Keratinocyte (primary cell): Measurements from ENCODE around the gene CUL4A. TPM values are rescaled to one million over a fixed set of nuclear protein-coding genes. Genes with fewer than 3 reads are reported as not detected.

Source experiments
- DNase-seq: peaks from one replicate; pipeline ENCODE4 v3.0.0-alpha.2; 2011; ENCODE audit warnings: low read depth, missing footprints, low spot score
- FAIRE-seq: peaks from 2 replicates; lab custom pipeline; 2011; peaks lifted over from hg19 to GRCh38; lab: Jason Lieb, UNC
- H2AFZ ChIP-seq: 2 replicates; pipeline ENCODE4 v1.6.0; 2012; ENCODE audit warnings: low read length, control low read depth, inconsistent platforms; ENCODE audit not compliant: control insufficient read depth
- H3K27ac ChIP-seq: 2 replicates; pipeline ENCODE4 v1.5.1; 2011; ENCODE audit warnings: low read length; ENCODE audit not compliant: control insufficient read depth, insufficient read depth
- H3K27me3 ChIP-seq: 3 replicates; pipeline ENCODE4 v1.6.0; 2011; ENCODE audit warnings: low read length; ENCODE audit not compliant: control insufficient read depth, insufficient read depth; ENCODE audit errors: extremely low read depth
- H3K36me3 ChIP-seq, 2 experiments: 2 replicates in 1 of 2; 3 replicates in 1 of 2; pipeline ENCODE4 v1.5.1; 2011; ENCODE audit warnings: low read length in 2 of 2, mild to moderate bottlenecking in 1 of 2; ENCODE audit not compliant: control insufficient read depth in 2 of 2, insufficient read depth in 2 of 2; ENCODE audit errors: extremely low read depth in 1 of 2
- H3K4me1 ChIP-seq: 3 replicates; pipeline ENCODE4 v1.5.1; 2011; ENCODE audit warnings: low read length; ENCODE audit not compliant: control insufficient read depth, insufficient read depth; ENCODE audit errors: extremely low read depth
- H3K4me2 ChIP-seq: 3 replicates; pipeline ENCODE4 v1.6.0; 2011; ENCODE audit warnings: low read depth, low read length; ENCODE audit not compliant: control insufficient read depth, insufficient read depth; ENCODE audit errors: extremely low read depth
- H3K4me3 ChIP-seq, 3 experiments: fragments of 200-600 bp in 1 of 3; sonication (generic) in 1 of 3; 2 replicates in 2 of 3; 3 replicates in 1 of 3; pipeline ENCODE4 v1.5.1; 2011 to 2016; ENCODE audit warnings: low read length in 3 of 3, mild to moderate bottlenecking in 3 of 3, control low read depth in 2 of 3, inconsistent platforms in 1 of 3, low read depth in 1 of 3, mixed read lengths in 1 of 3, mixed run types in 1 of 3, moderate library complexity in 1 of 3; ENCODE audit not compliant: control insufficient read depth in 2 of 3, insufficient read depth in 2 of 3; ENCODE audit errors: extremely low read depth in 1 of 3
- H3K79me2 ChIP-seq: 2 replicates; pipeline ENCODE4 v1.6.0; 2012; ENCODE audit warnings: low read length; ENCODE audit not compliant: control insufficient read depth, insufficient read depth
- H3K9ac ChIP-seq: 3 replicates; pipeline ENCODE4 v1.6.0; 2011; ENCODE audit warnings: low read length; ENCODE audit not compliant: control insufficient read depth, insufficient read depth; ENCODE audit errors: extremely low read depth
- H3K9me1 ChIP-seq: 3 replicates; pipeline ENCODE4 v1.6.0; 2011; ENCODE audit warnings: low read length; ENCODE audit not compliant: control insufficient read depth, insufficient read depth; ENCODE audit errors: extremely low read depth
- H3K9me3 ChIP-seq: 2 replicates; pipeline ENCODE4 v1.5.1; 2012; ENCODE audit warnings: low read depth, low read length; ENCODE audit not compliant: control insufficient read depth
- H4K20me1 ChIP-seq: 3 replicates; pipeline ENCODE4 v1.6.0; 2011; ENCODE audit warnings: low read length; ENCODE audit not compliant: control insufficient read depth, insufficient read depth; ENCODE audit errors: extremely low read depth
- CTCF ChIP-seq, 3 experiments: IDR thresholded peaks in 1 of 3; conservative IDR thresholded peaks in 1 of 3; optimal IDR thresholded peaks in 1 of 3; 2 replicates in 2 of 3; 3 replicates in 1 of 3; pipeline versions ENCODE3 to v1.5.1; 2011; ENCODE audit warnings: low read length in 3 of 3, mild to moderate bottlenecking in 3 of 3, moderate library complexity in 2 of 3, control low read depth in 1 of 3, inconsistent platforms in 1 of 3; ENCODE audit not compliant: insufficient read depth in 2 of 3; ENCODE audit errors: extremely low read depth in 1 of 3
- EZH2 ChIP-seq: IDR thresholded peaks from one replicate; pipeline ENCODE4 v1.6.1; 2012; ENCODE audit warnings: inconsistent platforms, mild to moderate bottlenecking, low read length, moderate library complexity
- dilution Hi-C: fragments of 300-500 bp; cut with MboI; formaldehyde crosslinking; loops from one replicate; pipeline ENCODE4 v1.7.0; 2020; ENCODE audit warnings: low sequenced_read_pairs; ENCODE audit not compliant: extremely low pct_ligation_motif_present
- polyA plus RNA-seq, 5 experiments: library from polyadenylated mRNA; depleted of rRNA in 3 of 5; stranded (reverse) in 3 of 5; stranded (forward) in 1 of 5; unstranded in 1 of 5; fragments of >200 nt; gene quantifications; 1 replicate in 1 of 5; 2 replicates in 3 of 5; 3 replicates in 1 of 5; pipeline versions ENCODE4 v1.2.1 to v1.2.3, GENCODE V29; 2011 to 2012; ENCODE audit warnings: missing spikeins in 2 of 5, low read depth in 1 of 5, low replicate concordance in 1 of 5

The CUL4A gene
- polyA plus RNA-seq, 1 donor (not counting 4 experiments of a cell fraction or from before 2014, with no cell fraction given), result 57.3 TPM

GRCh38 chr13:113204378-113204734 lies 5.1 kb upstream of the CUL4A start:
- DNase-seq (no peak), FAIRE-seq (no peak)
- Histone ChIP-seq H3K9me3 (no peaks in the 10 kb centered on the region), H3K36me3 (peaks cover 11 to 15% of the 10 kb centered on the region in 2 experiments), H3K9me1 (no peaks in the 10 kb centered on the region), H3K27ac (no peak overlapping the region), H3K4me1 (peaks cover 25% of the 10 kb centered on the region), H3K4me2 (no peak overlapping the region), H4K20me1 (peaks cover 6% of the 10 kb centered on the region), H3K27me3 (no peaks in the 10 kb centered on the region), H3K9ac (no peak overlapping the region), H3K4me3 (no peak overlapping the region), H2AFZ (no peak overlapping the region), H3K79me2 (peaks cover 86% of the 10 kb centered on the region)
- dilution Hi-C loops, result no loop called here
- TF ChIP-seq CTCF (optimal IDR thresholded peaks at IDR 0.05 in 1 of 3, IDR thresholded peaks at IDR 0.05 in 1 of 3, conservative IDR thresholded peaks at IDR 0.05 in 1 of 3; ENCODE audit: extremely low read depth in 1 of 3, insufficient read depth in 2 of 3, low read length in 3 of 3) (no peak), EZH2 (no peak)

- H2AFZ ChIP-seq, result no peak overlapping the region
- FAIRE-seq, result no peak
- DNase-seq, result no peak
Measured at GRCh38 chr13:113205428-113205931, 3.9 kb upstream of the CUL4A start.

More at GRCh38 chr13:113205428-113205931, 3.9 kb upstream of the CUL4A start:
- Histone ChIP-seq H3K79me2 (peaks cover 85% of the 10 kb centered on the region), H3K4me3 (no peak overlapping the region), H3K27ac (peak overlapping the region; percentile 43), H3K9me1 (no peaks in the 10 kb centered on the region), H3K9ac (no peak overlapping the region), H3K4me2 (peak overlapping the region; percentile 33), H3K9me3 (no peaks in the 10 kb centered on the region), H3K4me1 (peaks cover 25% of the 10 kb centered on the region), H4K20me1 (peaks cover 6% of the 10 kb centered on the region), H3K36me3 (peaks cover 4 to 15% of the 10 kb centered on the region in 2 experiments), H3K27me3 (no peaks in the 10 kb centered on the region)
- no peak for TF ChIP-seq EZH2
- TF ChIP-seq CTCF (optimal IDR thresholded peaks at IDR 0.05 in 1 of 3, IDR thresholded peaks at IDR 0.05 in 1 of 3, conservative IDR thresholded peaks at IDR 0.05 in 1 of 3; ENCODE audit: extremely low read depth in 1 of 3, insufficient read depth in 2 of 3, low read length in 3 of 3), result no peak
- dilution Hi-C loops, result no loop called here
